Cortex of kidney (tissue), 1 donor: ENCODE results near the gene VGLL1.

Experiments used
- DNase-seq: peaks from one replicate; lab custom pipeline; 2025; lab: John Stamatoyannopoulos, UW

Gene VGLL1

DNA sequence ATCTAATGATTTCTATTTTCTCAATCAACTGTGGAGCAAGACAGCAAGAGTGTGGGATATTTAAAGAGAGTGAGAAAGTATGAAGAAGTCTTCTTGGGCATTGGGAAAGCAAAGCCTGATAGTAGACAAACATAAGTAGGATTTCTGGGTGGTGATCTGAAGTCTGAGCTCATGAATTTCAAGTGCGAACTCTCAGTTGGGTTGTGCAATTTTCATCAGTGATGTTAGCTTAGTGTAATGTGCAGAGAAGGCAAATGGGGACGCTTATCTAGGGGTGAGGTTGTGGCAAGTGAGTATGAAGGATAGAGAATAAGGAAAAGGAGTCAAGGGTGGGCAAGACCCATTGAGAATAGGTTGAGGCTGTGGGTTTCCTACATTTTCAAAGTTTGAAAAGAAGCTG lies 23.7 kb downstream of the VGLL1 start:
- DNase-seq, result no peak

DNA sequence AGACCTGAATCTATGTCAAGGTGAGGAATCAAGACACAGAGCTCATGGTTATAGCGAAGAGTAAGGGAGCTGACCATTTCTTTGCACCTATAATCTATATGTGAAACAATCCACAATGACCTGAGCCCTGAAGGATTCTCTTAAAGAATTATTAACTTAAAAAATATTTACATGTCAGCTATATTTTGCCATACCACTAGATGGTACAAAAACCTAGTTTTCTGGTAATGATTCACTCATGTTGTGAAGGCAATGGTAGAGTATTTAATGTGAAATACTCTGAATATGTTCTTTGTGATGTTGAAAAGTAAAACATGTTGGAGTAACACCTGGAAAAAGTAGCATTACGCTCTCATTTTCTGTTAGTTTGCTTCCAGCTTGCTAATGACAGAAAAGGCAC lies 40.0 kb downstream of the VGLL1 start:
- no peak for DNase-seq

DNA sequence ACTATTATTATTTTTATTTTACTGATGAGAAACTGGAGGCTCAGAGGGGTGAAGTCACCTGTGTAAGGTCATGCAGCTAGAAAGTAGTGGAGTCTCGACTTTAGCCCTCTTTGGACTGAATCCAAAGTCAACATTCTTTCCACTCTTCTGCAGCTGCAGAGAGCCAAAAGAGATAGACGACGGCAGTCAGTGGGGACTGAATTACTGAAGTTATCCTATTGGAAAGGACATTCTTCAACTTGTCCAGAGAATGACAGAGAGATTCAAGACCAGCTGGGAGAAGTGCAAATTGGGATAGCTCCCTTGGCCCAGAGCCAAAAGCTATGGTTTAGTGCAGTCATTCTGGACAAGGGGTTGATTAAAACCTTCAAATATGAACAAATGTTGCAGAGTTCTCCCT lies 42.5 kb downstream of the VGLL1 start:
- no peak for DNase-seq

DNA sequence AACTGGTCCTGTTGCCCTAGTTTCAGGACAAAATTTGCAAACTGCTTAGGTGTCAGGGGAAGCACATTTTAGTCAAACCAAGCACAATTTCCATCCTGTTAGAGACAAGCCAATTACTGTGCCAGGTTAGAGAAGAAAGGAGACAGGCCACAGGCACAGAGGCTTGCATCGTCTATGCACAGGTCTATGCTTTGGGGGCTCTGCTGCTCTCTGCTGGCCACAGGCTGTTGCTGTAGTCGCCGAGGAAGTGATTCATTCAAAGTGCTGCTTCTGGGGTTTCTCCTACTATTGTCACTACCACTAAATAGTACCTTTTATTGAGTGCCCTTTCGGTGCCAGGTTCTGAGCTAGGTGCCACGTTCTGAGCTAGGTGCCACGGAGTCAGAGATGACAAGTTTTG lies 45.5 kb downstream of the VGLL1 start:
- DNase-seq, result no peak

DNA sequence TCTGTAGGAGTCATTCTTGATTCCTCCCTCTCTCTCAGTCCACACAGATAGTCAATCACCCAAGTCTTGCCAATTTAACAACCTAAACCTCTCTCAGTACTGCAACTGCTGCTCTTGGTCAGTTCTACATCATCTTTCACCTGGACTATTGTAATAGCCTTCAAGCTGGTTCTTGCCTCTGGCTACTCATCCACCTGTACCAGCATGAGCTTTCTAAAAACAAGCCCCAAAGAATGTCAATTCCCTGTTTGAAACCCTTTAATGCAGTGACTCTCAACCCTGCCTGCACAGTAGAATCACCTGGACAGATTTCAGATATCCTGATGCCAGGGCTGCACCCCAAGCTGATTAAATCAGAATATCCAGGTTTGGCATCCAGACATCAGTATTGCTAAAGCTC lies 48.3 kb downstream of the VGLL1 start:
- DNase-seq, result no peak

DNA sequence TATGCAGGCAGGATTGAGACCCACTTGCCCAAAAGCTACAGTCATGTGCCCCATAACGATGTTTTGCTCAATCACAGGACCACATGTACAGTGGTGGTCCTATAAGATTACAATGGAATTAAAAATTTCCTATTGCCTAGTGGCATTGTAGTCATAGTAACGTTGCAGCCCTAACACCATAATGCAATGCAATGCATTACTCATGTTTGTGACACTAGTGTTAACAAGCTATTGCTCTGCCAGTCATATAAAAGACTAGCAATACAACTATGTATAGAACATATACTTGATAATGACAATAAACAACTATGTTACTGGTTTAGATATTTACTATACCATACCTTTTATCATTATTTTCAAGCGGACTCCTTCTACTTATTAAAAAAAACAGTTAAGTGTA lies 50.6 kb downstream of the VGLL1 start:
- no peak for DNase-seq

DNA sequence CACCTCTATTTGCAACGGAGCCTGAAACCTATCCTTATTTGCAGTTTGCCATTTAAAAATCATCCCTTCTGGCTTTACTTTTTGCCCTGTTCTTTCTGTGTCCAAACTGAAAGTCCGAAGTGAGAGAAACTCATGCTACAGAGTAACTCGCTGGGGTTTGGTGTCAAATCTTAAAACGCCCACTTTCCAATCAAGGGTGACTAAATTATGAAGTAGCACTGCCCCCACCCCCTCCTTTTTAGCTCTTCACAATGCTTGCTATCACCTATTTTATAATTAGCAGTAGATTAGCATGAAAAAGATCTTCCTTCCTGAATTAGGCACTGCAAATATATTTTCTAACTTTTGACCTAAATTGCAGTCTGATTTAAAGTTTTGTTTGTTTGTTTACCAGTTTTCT lies 52.5 kb downstream of the VGLL1 start:
- no peak for DNase-seq

DNA sequence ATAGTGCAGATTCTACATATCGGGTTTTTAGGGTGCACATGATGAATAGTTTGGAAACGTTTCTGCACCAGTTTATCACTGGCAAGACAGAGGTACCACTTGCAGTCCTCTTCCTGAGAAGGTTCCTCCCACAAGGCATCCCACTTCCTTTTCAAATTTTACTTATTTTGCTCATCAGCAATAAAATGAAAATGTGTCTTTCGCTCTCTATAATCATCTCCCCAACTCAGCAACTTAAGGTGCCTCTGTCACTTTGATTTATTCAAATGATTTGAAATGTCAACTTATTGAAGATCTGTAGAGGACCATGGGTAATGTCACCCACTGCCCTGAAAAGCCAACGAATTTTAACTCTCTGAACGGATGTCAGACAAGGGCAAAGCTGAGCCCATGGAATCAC lies 53.2 kb downstream of the VGLL1 start:
- no peak for DNase-seq

DNA sequence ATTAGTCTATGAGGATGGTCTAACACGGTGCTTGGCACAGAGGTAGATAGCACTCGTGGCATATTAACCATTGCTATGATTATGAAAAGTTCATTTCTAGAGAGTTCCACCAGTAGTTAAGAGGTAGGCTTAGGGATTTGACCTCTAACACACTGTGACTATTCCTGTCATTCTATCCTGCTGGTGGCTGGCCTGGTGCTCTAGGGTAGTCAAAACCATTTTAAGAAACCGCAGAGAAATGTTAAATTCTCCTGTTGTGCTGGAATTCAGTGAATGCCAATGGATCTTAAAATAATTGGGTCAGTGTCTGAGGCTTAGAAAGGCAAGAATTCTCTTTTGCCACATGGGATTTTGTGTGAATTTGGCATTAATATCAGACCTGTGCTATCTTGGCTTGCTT lies 53.9 kb downstream of the VGLL1 start:
- no peak for DNase-seq

DNA sequence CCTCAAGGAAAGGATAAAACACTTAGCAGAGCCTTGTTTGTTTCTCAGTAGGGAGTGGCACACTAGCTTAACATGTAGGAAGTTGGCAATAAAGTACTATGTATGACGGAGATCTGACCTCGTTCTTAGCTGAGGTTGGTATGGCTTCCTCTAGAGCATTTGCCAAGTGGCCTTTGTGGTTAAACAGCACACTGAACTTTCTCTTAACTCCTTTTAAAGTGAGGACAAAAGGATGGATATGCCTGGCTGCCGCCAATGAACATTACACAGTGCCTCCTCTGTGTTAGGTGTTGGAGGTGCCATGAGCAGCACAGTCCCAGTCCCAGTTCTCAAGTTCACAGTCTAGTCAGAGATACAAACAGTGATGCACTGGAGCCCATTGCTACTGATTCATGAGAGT lies 54.4 kb downstream of the VGLL1 start:
- no peak for DNase-seq

DNA sequence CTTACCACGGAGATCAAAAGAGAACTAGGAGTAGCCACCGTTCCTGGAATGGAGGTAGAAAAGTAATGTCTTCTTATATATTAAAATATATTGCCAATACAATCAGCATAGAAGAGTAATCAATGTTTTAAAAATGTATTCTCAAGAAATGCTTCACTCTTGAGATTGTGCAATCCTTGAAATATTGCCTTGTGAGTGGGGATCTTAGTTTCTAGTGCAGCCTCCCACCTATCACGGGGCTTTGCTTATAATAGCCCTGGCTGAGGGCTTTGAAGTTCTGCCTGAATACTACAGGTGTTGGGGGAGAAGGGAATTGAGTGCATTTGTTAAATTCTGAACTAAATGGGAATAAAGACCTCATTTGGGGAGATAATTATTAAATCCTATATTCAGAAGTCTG lies 55.5 kb downstream of the VGLL1 start:
- no peak for DNase-seq

DNA sequence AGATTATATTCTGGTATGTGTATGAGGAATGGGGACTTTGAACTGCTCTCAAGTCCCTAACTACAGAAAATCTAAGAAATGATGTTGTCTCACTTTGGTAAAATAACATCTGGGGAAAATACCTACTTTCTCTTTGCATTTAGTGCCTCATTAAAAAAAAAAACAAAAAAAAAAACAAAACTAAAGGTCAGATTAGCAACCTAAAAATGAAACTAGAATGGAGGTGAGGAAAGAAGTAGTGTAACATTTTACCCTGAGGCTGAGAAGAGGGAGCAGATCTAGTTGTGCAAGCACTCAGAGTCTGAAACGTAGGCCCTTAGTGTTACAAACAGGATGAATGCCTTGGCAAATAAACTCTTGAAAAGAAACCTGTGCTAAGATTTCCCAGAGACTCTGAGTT lies 56.0 kb downstream of the VGLL1 start:
- no peak for DNase-seq

DNA sequence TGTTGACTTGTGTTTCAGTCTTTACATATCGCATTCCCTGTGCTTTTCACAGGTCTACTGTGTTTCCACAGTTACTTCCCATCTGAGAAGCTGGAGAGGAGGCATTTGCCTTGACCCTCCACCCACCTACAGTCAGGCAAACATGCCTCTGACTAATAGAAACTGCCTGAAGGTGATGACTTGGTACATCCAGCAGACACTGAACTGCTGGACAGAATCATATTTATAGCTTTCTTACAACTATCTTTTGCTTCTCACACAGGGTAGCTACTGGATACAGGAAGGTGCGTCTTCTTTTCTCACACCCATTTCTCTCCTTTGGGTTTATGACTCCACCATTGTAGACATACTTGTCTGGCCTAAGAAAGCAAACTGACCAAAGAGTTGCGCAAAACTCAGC lies 58.0 kb downstream of the VGLL1 start:
- DNase-seq, result no peak

DNA sequence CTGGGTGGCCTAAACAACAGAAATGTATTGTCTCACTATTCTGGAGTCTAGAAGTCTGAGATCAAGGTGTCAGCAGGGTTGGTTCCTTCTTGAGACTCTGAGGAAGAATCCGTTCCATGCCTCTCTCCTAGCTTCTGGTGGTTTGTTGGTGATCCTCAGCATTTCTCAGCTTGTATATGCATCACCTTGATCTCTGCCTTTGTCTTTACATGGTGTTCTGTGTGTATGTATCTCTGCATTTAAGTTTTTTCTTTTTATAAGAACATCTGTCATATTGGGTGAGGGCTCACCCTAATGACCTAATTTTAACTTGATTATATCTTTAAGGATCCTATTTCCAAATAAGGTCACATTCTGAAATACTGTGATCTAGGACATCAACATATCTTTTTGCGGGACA lies 65.3 kb downstream of the VGLL1 start:
- DNase-seq, result no peak

DNA sequence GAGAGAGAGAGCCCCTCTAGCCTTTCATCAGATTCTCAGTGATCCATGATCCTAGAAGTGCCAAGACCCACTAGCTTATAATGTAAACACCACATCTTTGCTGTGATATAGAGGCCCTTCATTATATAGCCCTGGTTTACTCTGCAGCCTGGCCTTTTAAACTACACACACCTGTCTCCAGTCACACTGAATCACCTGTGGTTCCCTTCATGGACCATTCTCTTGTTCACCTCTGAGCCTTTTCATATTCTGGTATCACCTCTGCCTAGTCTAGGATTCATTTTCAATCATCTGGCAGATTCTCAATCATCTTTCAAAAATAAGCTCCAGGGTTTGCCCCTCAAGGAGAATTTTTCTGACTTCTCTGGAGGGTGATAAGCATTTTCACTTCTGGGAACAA lies 65.9 kb downstream of the VGLL1 start:
- no peak for DNase-seq

DNA sequence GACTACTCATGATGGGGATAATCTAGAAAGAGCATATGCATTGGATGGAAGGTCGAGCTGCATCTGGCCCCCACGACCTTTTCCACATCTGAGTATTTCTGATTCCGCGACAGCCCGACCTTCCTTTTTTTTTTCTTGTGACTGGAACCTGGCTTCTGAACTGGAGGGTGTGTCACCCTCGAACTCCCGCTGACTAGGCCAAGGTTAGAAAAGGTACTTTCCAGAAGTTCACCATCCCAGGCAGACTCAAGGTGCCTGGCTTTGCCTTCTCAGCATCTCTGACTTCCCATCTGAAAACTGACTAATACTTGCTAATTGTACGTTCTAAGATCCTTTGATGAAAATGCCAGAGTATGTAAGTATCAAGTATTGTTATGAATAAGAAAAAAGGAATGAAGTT lies 66.6 kb downstream of the VGLL1 start:
- no peak for DNase-seq

DNA sequence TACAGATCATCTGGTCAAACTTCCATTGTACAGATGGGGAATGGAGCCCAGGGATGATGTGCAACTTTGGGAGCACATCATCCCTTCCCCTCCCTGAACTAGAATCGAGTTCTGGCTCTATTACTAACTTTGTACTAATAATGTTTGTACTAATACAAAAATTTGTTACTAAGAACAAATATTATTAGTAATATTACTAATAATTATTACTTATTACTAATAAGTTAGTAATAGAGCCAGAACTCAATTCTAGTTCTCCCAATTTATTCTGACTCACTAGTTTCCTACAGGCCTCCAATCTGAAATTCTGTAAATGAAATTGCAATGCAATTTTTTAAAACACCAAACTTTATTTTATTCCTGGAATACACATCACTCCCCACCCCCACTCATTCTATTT lies 68.0 kb downstream of the VGLL1 start:
- DNase-seq, result no peak
